Liver (tissue), 9 donors: ENCODE data around the gene SLC16A4. TPM values are rescaled to one million over a fixed set of nuclear protein-coding genes. Genes with fewer than 3 reads are reported as not detected.
"Not testable (repeated sequence)": the region's sequence is repeated elsewhere in the genome, so short reads cannot be mapped to it uniquely, and the experiment has no call there.

Experiments
- DNase-seq: peaks from one replicate; pipeline ENCODE4 v3.0.0-alpha.2; 2017; ENCODE audit warnings: low spot score
- H3K27ac ChIP-seq, 2 donors: one replicate each; pipeline ENCODE4 v1.7.0; 2013; ENCODE audit warnings: inconsistent platforms in 2 of 2, low read length in 2 of 2, control low read depth in 1 of 2, low read depth in 1 of 2, mild to moderate bottlenecking in 1 of 2
- H3K27me3 ChIP-seq, 4 donors: one replicate each; pipeline versions ENCODE4 v1.6.1 to v1.7.0; 2013; ENCODE audit warnings: low read length in 3 of 4, inconsistent platforms in 1 of 4, mild to moderate bottlenecking in 1 of 4, moderate library complexity in 1 of 4; ENCODE audit not compliant: control insufficient read depth in 4 of 4, insufficient read depth in 4 of 4
- H3K36me3 ChIP-seq, 4 donors: one replicate each; pipeline versions ENCODE4 v1.6.1 to v1.7.0; 2013; ENCODE audit warnings: low read length in 3 of 4, mild to moderate bottlenecking in 3 of 4, low read depth in 1 of 4, moderate library complexity in 1 of 4; ENCODE audit not compliant: control insufficient read depth in 4 of 4, insufficient read depth in 3 of 4
- H3K4me1 ChIP-seq, 4 donors: one replicate each; pipeline versions ENCODE4 v1.6.1 to v1.7.0; 2013; ENCODE audit warnings: low read length in 3 of 4, mild to moderate bottlenecking in 3 of 4, moderate library complexity in 1 of 4; ENCODE audit not compliant: control insufficient read depth in 4 of 4, insufficient read depth in 4 of 4
- H3K4me3 ChIP-seq, 3 donors: one replicate each; pipeline versions ENCODE4 v1.6.1 to v1.7.0; 2013; ENCODE audit warnings: low read length in 3 of 3, control low read depth in 1 of 3, low read depth in 1 of 3, mild to moderate bottlenecking in 1 of 3
- H3K9ac ChIP-seq, 2 donors: one replicate each; pipeline ENCODE4 v1.7.0; 2013; ENCODE audit warnings: low read length in 2 of 2, mild to moderate bottlenecking in 2 of 2, moderate library complexity in 2 of 2, control low read depth in 1 of 2, low read depth in 1 of 2
- H3K9me3 ChIP-seq, 4 donors: one replicate each; pipeline versions ENCODE4 v1.6.1 to v1.7.0; 2013; ENCODE audit warnings: low read length in 3 of 4; ENCODE audit not compliant: control insufficient read depth in 4 of 4
- ATF3 ChIP-seq: IDR thresholded peaks from 2 replicates; pipeline ENCODE4 v1.6.1; 2016; ENCODE audit warnings: antibody characterized with exemption
- EGR1 ChIP-seq, 2 donors: IDR thresholded peaks; 2 replicates each; pipeline ENCODE4 v1.6.1; 2016 to 2018; ENCODE audit warnings: antibody characterized with exemption in 2 of 2, low read depth in 2 of 2
- FOXA1 ChIP-seq: IDR thresholded peaks from 2 replicates; pipeline ENCODE4 v1.6.1; 2016; ENCODE audit warnings: antibody characterized with exemption
- FOXA2 ChIP-seq: IDR thresholded peaks from 2 replicates; pipeline ENCODE4 v1.6.1; 2016; ENCODE audit warnings: antibody characterized with exemption
- GABPA ChIP-seq, 2 donors: IDR thresholded peaks in 1 of 2; conservative IDR thresholded peaks in 1 of 2; 2 replicates each; pipeline ENCODE4 v1.6.1; 2016; ENCODE audit warnings: antibody characterized with exemption in 2 of 2, mild to moderate bottlenecking in 1 of 2, moderate library complexity in 1 of 2
- HNF4A ChIP-seq, 2 donors: conservative IDR thresholded peaks; 2 replicates each; pipeline ENCODE4 v1.6.1; 2016; ENCODE audit warnings: antibody characterized with exemption in 2 of 2, mild to moderate bottlenecking in 2 of 2
- HNF4G ChIP-seq: IDR thresholded peaks from 2 replicates; pipeline ENCODE4 v1.6.1; 2016; ENCODE audit warnings: antibody characterized with exemption
- SP1 ChIP-seq: IDR thresholded peaks from 2 replicates; pipeline ENCODE4 v1.6.1; 2018; ENCODE audit warnings: antibody characterized with exemption, mild to moderate bottlenecking
- WGBS: extraction: QIAGEN DNeasy Blood & Tissue Kit; methylation state at CpG from one replicate; pipeline ENCODE4 v1.1.7; 2013; 5-methylcytosine and 5-hydroxymethylcytosine counted together
- polyA plus RNA-seq, 2 donors: library from polyadenylated mRNA; stranded (reverse) in 1 of 2; unstranded in 1 of 2; fragments of 200-250 nt in 1 of 2; fragments of >200 nt in 1 of 2; fragmentation: Nextera tagmentation in 1 of 2; extraction: Ambion mirVana in 1 of 2; gene quantifications; one replicate each; pipeline versions ENCODE4 v1.2.1 to v1.2.3, GENCODE V29; 2013 to 2015
- total RNA-seq, 2 donors: library from RNA; depleted of rRNA; stranded (reverse); fragments of >200 nt; gene quantifications; one replicate each; pipeline ENCODE4 v1.2.3, GENCODE V29; 2014
- donor health status: healthy.
- donor health status: healthy.
- donor health status: healthy.
- donor health status: healthy.
- donor health status: healthy.

Gene SLC16A4
- total RNA-seq (1 to 10 TPM; 1.8 TPM), polyA plus RNA-seq (1 to 10 TPM in 1 of 2 donors, under 1 TPM in 1; 0.72 to 1.4 TPM)

- peaks cover 0 to 5% (median 0%) of the 10 kb centered on the region in 4 donors for H3K36me3 ChIP-seq
- H3K27me3 ChIP-seq, result no peaks in the 10 kb centered on the region
- no peak for DNase-seq
- H3K9me3 ChIP-seq, result no peaks in the 10 kb centered on the region
- H3K4me1 ChIP-seq, result peaks cover 0 to 4% (median under 1%) of the 10 kb centered on the region in 4 donors
- WGBS, result 30% methylated on average over 8 of the region's 8 CpGs
- peak within 1 kb of the TSS in 1 of 2 donors; percentile 58 for H3K27ac ChIP-seq
- no peak for TF ChIP-seq GABPA (IDR thresholded peaks at IDR 0.05 in 1 of 2, conservative IDR thresholded peaks at IDR 0.05 in 1 of 2)
- peak; percentile 28 to 36 for TF ChIP-seq HNF4A (conservative IDR thresholded peaks at IDR 0.05)
- H3K4me3 ChIP-seq, result peak within 1 kb of the TSS in 1 of 3 donors; percentile 31
- H3K9ac ChIP-seq, result peak within 1 kb of the TSS in 1 of 2 donors; percentile 42
Measured at GRCh38 chr1:110390692-110391245, at the start of gene SLC16A4. SLC16A4 (minus strand) TSS chr1:110391026; CDS start chr1:110389323, 1,703 bp downstream.

GRCh38 chr1:110439873-110440272 lies 49.0 kb upstream of the SLC16A4 start:
- H3K4me1 ChIP-seq, DNase-seq, H3K9ac ChIP-seq, H3K27ac ChIP-seq, H3K4me3 ChIP-seq, H3K27me3 ChIP-seq, H3K36me3 ChIP-seq, H3K9me3 ChIP-seq: not testable (repeated sequence)
- WGBS, result 90% methylated on average over 3 of the region's 3 CpGs

GRCh38 chr1:110438893-110439292 lies 48.1 kb upstream of the SLC16A4 start:
- TF ChIP-seq ATF3 (no peak), FOXA2 (no peak), FOXA1 (no peak), HNF4G (no peak), SP1 (no peak), GABPA (IDR thresholded peaks at IDR 0.05 in 1 of 2, conservative IDR thresholded peaks at IDR 0.05 in 1 of 2) (no peak), HNF4A (conservative IDR thresholded peaks at IDR 0.05) (no peak), EGR1 (IDR thresholded peaks at IDR 0.05; ENCODE audit: low read depth in 2 of 2) (no peak)

GRCh38 chr1:110437645-110438299 lies 46.9 kb upstream of the SLC16A4 start:
- H3K27ac ChIP-seq, result not testable (repeated sequence)

More at GRCh38 chr1:110438893-110439292, 48.1 kb upstream of the SLC16A4 start:
- WGBS, result 74% methylated on average over 4 of the region's 4 CpGs
- no peak overlapping the region for H3K27ac ChIP-seq
- peaks cover 0 to 3% (median under 1%) of the 10 kb centered on the region in 4 donors for H3K4me1 ChIP-seq
- H3K9ac ChIP-seq, result no peak overlapping the region
- DNase-seq, result no peak
- H3K36me3 ChIP-seq, result no peaks in the 10 kb centered on the region
- no peaks in the 10 kb centered on the region for H3K9me3 ChIP-seq
- H3K27me3 ChIP-seq, result no peaks in the 10 kb centered on the region
- no peak overlapping the region for H3K4me3 ChIP-seq

More at GRCh38 chr1:110437645-110438299, 46.9 kb upstream of the SLC16A4 start:
- not testable (repeated sequence) for H3K4me3 ChIP-seq, DNase-seq, H3K9me3 ChIP-seq, H3K9ac ChIP-seq, H3K27me3 ChIP-seq, H3K4me1 ChIP-seq, H3K36me3 ChIP-seq
- WGBS, result 81% methylated on average over 9 of the region's 9 CpGs
